Left lung (tissue), 10 donors: ENCODE data around the gene MYH3. TPM values are rescaled to one million over a fixed set of nuclear protein-coding genes. Genes with fewer than 3 reads are reported as not detected.

Experiments
- ATAC-seq: fragments of 200-7000 bp; cut with Tn5 transposase; one replicate; pipeline ENCODE4 v1.9.1; 2020; ENCODE audit warnings: moderate library complexity
- DNase-seq, 4 donors: peaks; one replicate each; pipeline ENCODE4 v3.0.0-alpha.2; 2013 to 2020
- H3K27ac ChIP-seq, 2 donors: fragments of 200-600 bp; sonication (generic) in 1 of 2; one replicate each; pipeline versions ENCODE4 v1.5.0 to v1.8.0; 2020 to 2021
- H3K27me3 ChIP-seq, 2 donors: fragments of 200-600 bp; sonication (generic) in 1 of 2; one replicate each; pipeline versions ENCODE4 v1.5.0 to v1.8.0; 2020 to 2021
- H3K36me3 ChIP-seq, 2 donors: fragments of 200-600 bp; sonication (generic) in 1 of 2; one replicate each; pipeline versions ENCODE4 v1.5.0 to v1.8.0; 2020 to 2021
- H3K4me1 ChIP-seq, 2 donors: fragments of 200-600 bp; one replicate each; pipeline ENCODE4 v1.8.0; 2021
- H3K4me3 ChIP-seq, 2 donors: fragments of 200-600 bp; sonication (generic) in 1 of 2; one replicate each; pipeline versions ENCODE4 v1.5.0 to v1.8.0; 2020 to 2021; ENCODE audit warnings: mild to moderate bottlenecking in 1 of 2
- H3K9me3 ChIP-seq, 2 donors: fragments of 200-600 bp; sonication (generic) in 1 of 2; one replicate each; pipeline versions ENCODE4 v1.5.0 to v1.8.0; 2020 to 2021
- intact Hi-C, 2 donors: fragments of 100-400 bp; cut with DNase I; formaldehyde crosslinking; loops; one replicate each; pipeline versions ENCODE4 v1.11.2 to v1.14.2; 2022
- polyA plus RNA-seq, 6 donors: library from polyadenylated mRNA; unstranded; fragments of 120-200 nt; gene quantifications; one replicate each; pipeline ENCODE4 v1.2.1, GENCODE V29; 2013; ENCODE audit not compliant: insufficient read length in 6 of 6
- total RNA-seq, 2 donors: library from RNA; stranded (reverse); fragmentation: NEBNext Ultra II Directional; extraction: Animal tissue kit (Norgen Biotek cat#: 25700); gene quantifications; one replicate each; pipeline ENCODE4 v1.2.1, GENCODE V29; 2021
- TF ChIP-seq, protein P1 (sequence below), 2 donors: fragments of 200-600 bp; sonication (generic) in 1 of 2; IDR thresholded peaks; one replicate each; pipeline versions ENCODE4 v1.5.0 to v1.8.0; 2021; ENCODE audit warnings: antibody characterized with exemption in 2 of 2
- donor health status: DM: no; HTN: yes; CAD: no.
- donor health status: DM: no; HTN: no; CAD: no.

The MYH3 gene
- total and polyA plus RNA-seq, 8 donors: 1.5 to 7.1 (median 4.1) TPM

DNA sequence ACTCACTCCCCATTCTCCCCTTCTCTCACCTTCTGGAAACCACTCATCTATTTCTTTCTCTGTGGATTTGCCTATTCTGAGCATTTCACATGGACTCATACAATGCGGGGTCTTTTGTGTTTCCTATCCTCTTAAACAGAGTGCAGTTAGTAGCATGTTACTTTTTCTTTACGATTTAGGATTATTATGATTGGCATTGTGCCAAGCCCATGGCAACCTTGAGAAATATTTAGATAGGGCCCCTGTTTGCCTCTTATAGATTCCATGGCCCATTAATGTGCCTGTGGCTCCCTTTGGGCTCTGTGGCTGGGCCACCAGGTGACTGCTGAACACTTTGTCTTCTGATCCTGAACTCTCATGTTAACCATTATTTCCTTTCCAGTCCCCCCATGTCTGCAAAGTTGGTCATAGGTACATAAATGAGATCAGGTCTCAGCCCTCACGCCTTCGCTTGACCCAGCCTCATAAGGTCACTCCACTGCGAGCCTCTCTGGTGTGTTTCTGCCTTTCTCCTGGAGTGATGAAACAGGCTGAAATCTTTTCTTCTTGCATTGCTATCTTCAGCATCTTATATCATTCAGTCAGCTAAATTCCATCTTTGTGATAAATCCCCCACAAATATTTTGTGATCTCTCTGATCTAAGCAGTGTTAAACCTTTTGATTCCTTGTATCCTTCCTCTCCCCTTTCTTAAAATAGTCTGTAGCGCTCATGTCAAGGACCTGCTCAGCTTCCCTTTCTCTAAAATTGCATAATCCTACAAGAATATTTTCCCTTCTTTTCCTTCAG, 44.0 kb downstream of the MYH3 start:
- H3K27me3 ChIP-seq: no peaks in the 10 kb centered on the region
- DNase-seq (no peak), ATAC-seq (no peak)
- H3K36me3 ChIP-seq: no peaks in the 10 kb centered on the region
- H3K9me3 ChIP-seq: no peaks in the 10 kb centered on the region
- no peak overlapping the region for H3K27ac ChIP-seq
- TF ChIP-seq, protein P1, sequence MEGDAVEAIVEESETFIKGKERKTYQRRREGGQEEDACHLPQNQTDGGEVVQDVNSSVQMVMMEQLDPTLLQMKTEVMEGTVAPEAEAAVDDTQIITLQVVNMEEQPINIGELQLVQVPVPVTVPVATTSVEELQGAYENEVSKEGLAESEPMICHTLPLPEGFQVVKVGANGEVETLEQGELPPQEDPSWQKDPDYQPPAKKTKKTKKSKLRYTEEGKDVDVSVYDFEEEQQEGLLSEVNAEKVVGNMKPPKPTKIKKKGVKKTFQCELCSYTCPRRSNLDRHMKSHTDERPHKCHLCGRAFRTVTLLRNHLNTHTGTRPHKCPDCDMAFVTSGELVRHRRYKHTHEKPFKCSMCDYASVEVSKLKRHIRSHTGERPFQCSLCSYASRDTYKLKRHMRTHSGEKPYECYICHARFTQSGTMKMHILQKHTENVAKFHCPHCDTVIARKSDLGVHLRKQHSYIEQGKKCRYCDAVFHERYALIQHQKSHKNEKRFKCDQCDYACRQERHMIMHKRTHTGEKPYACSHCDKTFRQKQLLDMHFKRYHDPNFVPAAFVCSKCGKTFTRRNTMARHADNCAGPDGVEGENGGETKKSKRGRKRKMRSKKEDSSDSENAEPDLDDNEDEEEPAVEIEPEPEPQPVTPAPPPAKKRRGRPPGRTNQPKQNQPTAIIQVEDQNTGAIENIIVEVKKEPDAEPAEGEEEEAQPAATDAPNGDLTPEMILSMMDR (IDR thresholded peaks at IDR 0.05): no peak
- H3K4me1 ChIP-seq: no peaks in the 10 kb centered on the region
- H3K4me3 ChIP-seq: no peak overlapping the region
- intact Hi-C loops: loop anchor here in 1 of 2 donors (2.0 kb wide), 1 partner anchor 286 kb away; no protein-coding TSS in a partner anchor

- Histone ChIP-seq H3K9me3 (no peaks in the 10 kb centered on the region), H3K27me3 (no peaks in the 10 kb centered on the region), H3K27ac (no peak overlapping the region), H3K36me3 (no peaks in the 10 kb centered on the region), H3K4me1 (no peaks in the 10 kb centered on the region), H3K4me3 (no peak overlapping the region)
- ATAC-seq (no peak), DNase-seq (no peak)
- intact Hi-C loops: no loop called here
- TF ChIP-seq, protein P1 (IDR thresholded peaks at IDR 0.05): no peak
Observed at GRCh38 chr17:10610884-10611283, 46.2 kb downstream of the MYH3 start.

DNA sequence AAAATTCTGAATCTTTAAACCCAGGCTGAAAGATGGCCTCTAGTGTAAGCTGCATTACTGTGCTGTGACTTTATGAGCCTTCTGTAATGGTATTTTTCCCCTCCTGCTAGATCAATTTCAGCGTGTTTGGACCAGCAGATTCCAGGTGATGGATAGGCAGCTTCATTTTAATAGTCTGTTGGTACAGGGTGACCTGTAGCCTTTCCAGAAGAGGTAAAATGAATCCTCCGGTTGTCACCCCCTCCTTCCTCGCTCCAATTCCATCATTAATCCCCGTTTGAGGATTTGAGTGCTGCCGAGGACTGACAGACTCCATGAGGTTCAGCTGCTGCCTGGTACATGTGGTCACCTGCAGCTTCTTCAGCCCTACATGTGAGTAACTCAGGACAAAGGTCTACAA, 48.9 kb downstream of the MYH3 start:
- Histone ChIP-seq H3K4me1 (no peaks in the 10 kb centered on the region), H3K27me3 (no peaks in the 10 kb centered on the region), H3K9me3 (no peaks in the 10 kb centered on the region), H3K36me3 (no peaks in the 10 kb centered on the region), H3K4me3 (no peak overlapping the region), H3K27ac (no peak overlapping the region)
- DNase-seq (no peak), ATAC-seq (no peak)
- intact Hi-C loops: no loop called here
- TF ChIP-seq, protein P1 (IDR thresholded peaks at IDR 0.05): no peak

- intact Hi-C loops: no loop called here
- no peaks in the 10 kb centered on the region for H3K9me3 ChIP-seq
- peaks cover 0 to 7% of the 10 kb centered on the region in 2 donors for H3K27me3 ChIP-seq
- TF ChIP-seq, protein P1 (IDR thresholded peaks at IDR 0.05): no peak
- H3K4me1 ChIP-seq: no peaks in the 10 kb centered on the region
- no peaks in the 10 kb centered on the region for H3K36me3 ChIP-seq
- no peak for ATAC-seq
- DNase-seq: no peak
- H3K27ac ChIP-seq: no peak overlapping the region
- no peak overlapping the region for H3K4me3 ChIP-seq
Observed at GRCh38 chr17:10606110-10606509, 51.0 kb downstream of the MYH3 start.

DNA sequence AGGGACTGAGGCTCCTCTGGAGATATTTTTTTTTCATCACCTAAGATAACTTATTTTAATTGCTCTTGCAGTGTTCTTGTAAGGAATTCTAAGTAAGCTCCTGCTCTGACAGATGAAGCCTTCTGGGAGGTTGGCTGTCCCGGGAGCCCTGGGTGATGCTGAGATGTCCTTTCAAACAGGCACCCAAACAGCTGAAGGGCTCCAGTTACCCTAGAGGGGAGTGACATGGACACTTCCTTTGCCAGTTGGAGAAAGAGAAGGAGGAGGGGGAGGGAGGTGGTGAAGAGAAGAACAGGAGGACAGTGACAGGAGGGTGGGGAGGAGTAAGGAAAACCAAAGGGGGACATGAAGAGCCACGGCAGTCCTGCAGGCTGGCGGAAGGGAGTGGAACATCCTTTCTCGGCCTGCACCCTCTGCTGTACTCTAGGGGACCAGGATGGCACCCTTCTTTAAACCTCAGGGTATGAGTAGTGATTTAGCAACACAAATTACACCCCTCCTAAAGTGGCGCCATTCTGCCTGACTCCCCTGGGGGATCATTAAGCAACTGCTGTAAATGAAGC, 51.8 kb downstream of the MYH3 start:
- peaks cover 0 to 7% of the 10 kb centered on the region in 2 donors for H3K27me3 ChIP-seq
- TF ChIP-seq, protein P1 (IDR thresholded peaks at IDR 0.05): no peak
- DNase-seq: no peak
- H3K4me1 ChIP-seq: no peaks in the 10 kb centered on the region
- no peak overlapping the region for H3K27ac ChIP-seq
- H3K4me3 ChIP-seq: no peak overlapping the region
- H3K9me3 ChIP-seq: no peaks in the 10 kb centered on the region
- no peaks in the 10 kb centered on the region for H3K36me3 ChIP-seq
- intact Hi-C loops: no loop called here
- ATAC-seq: no peak
